ENCODE measurements around the gene MED27.
A peak's percentile ranks its signal among the peaks of the same experiment; 100 is the strongest.

MED27 gene

DNA sequence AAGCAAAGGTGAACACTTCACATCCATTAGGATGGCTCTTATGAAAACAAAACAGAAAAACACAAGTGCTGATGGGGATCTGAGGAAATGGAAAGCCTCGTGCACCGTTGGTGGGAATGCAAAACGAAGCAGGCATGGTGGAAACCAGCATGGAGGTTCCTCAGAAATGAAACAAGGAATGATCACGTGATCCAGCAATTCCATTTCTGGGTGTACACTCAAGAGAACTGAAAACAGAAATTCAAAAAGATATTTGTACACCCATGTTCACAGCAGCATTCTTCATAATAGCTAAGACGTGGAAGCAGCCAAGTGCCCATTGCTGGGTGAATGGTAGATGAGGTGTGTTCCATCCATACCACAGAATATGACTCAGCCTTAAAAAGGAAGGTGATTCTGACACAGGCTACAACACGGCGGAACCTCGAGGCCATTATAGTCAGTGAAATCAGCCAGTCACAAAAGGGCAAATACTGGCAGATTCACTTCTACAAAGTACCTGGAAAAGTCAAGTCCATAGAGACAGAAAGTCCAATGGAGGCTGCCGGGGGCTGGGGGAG lies 252.6 kb downstream of the MED27 start:
- Histone ChIP-seq H2AFZ (ENCODE audit: insufficient read depth, low read length, poor library complexity) (no peak overlapping the region), H2BK5ac (ENCODE audit: low read depth, low read length, poor library complexity) (no peak overlapping the region), H4K12ac (ENCODE audit: low read depth, low read length) (no peak overlapping the region), H3K9me3 (ENCODE audit: insufficient read depth, low read depth, low read length) (no peaks in the 10 kb centered on the region), H3K4ac (ENCODE audit: low read depth, low read length) (no peak overlapping the region), H3K4me2 (ENCODE audit: low read length) (no peak overlapping the region), H3K4me1 (ENCODE audit: control insufficient read depth in 1 of 2, insufficient read depth in 2 of 2, low read length in 2 of 2) (no peaks in the 10 kb centered on the region), H2BK120ac (ENCODE audit: insufficient read depth, low read length, poor library complexity) (no peak overlapping the region), H3K23ac (ENCODE audit: low read length) (no peak overlapping the region), H3K4me3 (ENCODE audit: low read depth, low read length) (no peak overlapping the region), H3K79me2 (ENCODE audit: control insufficient read depth, insufficient read depth, low read length, poor library complexity) (no peaks in the 10 kb centered on the region), H3K27ac (ENCODE audit: low read depth, low read length) (no peak overlapping the region), H3K27me3 (ENCODE audit: insufficient read depth, low read length) (no peaks in the 10 kb centered on the region), H3K9ac (ENCODE audit: low read length) (no peak overlapping the region), H2BK12ac (ENCODE audit: low read length) (no peak overlapping the region), H3K79me1 (ENCODE audit: low read length) (no peaks in the 10 kb centered on the region), H3K14ac (ENCODE audit: low read length) (no peak overlapping the region), H2AK5ac (ENCODE audit: low read length) (no peak overlapping the region), H4K8ac (ENCODE audit: low read depth, low read length) (no peak overlapping the region), H3K18ac (ENCODE audit: low read length) (no peak overlapping the region), H3K36me3 (ENCODE audit: control insufficient read depth in 1 of 2, insufficient read depth in 2 of 2, low read length in 2 of 2) (no peaks in the 10 kb centered on the region), H4K91ac (ENCODE audit: low read depth, low read length) (no peak overlapping the region)
- no CpG with 5 or more reads among the region's 9 CpGs for WGBS (ENCODE audit: extremely low coverage, insufficient coverage, insufficient read length)
- DNase-seq = peak in 1 of 2 donors; percentile 8

DNA sequence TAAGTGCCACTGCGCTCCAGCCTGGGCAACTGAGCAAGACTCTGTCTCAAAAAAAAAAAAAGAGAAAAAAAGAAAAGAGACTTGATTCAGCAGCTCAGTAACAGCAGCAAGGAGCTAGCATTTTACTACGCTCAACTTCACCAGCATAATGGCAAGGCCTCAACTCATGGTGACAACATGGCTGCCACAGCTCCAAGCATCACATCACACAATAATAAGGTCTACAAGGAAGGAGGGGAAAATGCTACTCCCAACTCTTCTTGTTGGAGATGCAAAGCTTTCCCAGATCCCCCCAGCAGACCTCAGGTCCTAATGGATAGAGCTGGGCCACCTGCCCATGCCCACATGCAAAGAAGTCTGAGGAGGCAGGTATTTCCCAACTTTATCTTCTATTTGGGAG lies 253.6 kb downstream of the MED27 start:
- no peak overlapping the region for H3K4me3 ChIP-seq (ENCODE audit: low read depth, low read length)
- no peaks in the 10 kb centered on the region for H3K27me3 ChIP-seq (ENCODE audit: insufficient read depth, low read length)
- WGBS (ENCODE audit: extremely low coverage, insufficient coverage, insufficient read length) = no CpG with 5 or more reads among the region's 2 CpGs

DNA sequence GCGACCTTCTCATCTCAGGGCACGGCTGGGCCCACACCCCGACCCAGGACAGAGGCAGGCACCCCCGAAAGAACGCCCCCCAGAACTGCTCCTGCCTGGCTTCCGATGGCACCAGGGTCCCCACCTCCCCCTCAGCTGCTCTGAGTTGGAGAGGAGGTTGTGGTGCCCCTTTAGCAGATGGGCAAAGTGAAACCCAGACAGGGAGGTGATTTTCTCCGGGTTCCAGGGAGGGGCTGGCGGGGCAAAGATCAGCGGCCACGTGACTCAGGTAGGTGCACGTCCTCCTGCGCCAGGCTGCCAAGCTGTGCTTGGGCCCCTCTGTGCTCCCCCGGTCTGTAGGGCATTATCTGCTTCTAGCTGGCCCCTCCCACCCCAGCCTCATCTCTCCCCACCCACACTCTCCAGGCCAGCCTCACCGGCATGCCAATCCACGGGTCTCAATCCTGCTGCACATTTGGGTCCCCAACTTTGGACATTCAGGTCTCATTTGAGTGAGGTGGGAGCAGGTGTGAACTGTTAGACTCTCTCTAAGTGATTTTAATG lies 254.6 kb downstream of the MED27 start:
- Histone ChIP-seq H3K18ac (ENCODE audit: low read length) (no peak overlapping the region), H2AFZ (ENCODE audit: insufficient read depth, low read length, poor library complexity) (no peak overlapping the region), H3K36me3 (ENCODE audit: control insufficient read depth in 1 of 2, insufficient read depth in 2 of 2, low read length in 2 of 2) (no peaks in the 10 kb centered on the region), H2BK12ac (ENCODE audit: low read length) (no peak overlapping the region), H3K79me2 (ENCODE audit: control insufficient read depth, insufficient read depth, low read length, poor library complexity) (no peaks in the 10 kb centered on the region), H3K27me3 (ENCODE audit: insufficient read depth, low read length) (no peaks in the 10 kb centered on the region), H3K4me1 (ENCODE audit: control insufficient read depth in 1 of 2, insufficient read depth in 2 of 2, low read length in 2 of 2) (no peaks in the 10 kb centered on the region), H3K4me3 (ENCODE audit: low read depth, low read length) (no peak overlapping the region), H2AK5ac (ENCODE audit: low read length) (no peak overlapping the region), H3K4ac (ENCODE audit: low read depth, low read length) (no peak overlapping the region), H2BK120ac (ENCODE audit: insufficient read depth, low read length, poor library complexity) (no peak overlapping the region), H3K79me1 (ENCODE audit: low read length) (no peaks in the 10 kb centered on the region), H3K27ac (ENCODE audit: low read depth, low read length) (no peak overlapping the region), H3K14ac (ENCODE audit: low read length) (no peak overlapping the region), H4K8ac (ENCODE audit: low read depth, low read length) (no peak overlapping the region), H3K9me3 (ENCODE audit: insufficient read depth, low read depth, low read length) (no peaks in the 10 kb centered on the region), H4K91ac (ENCODE audit: low read depth, low read length) (no peak overlapping the region), H3K9ac (ENCODE audit: low read length) (no peak overlapping the region), H3K4me2 (ENCODE audit: low read length) (no peak overlapping the region), H4K12ac (ENCODE audit: low read depth, low read length) (no peak overlapping the region), H3K23ac (ENCODE audit: low read length) (no peak overlapping the region), H2BK5ac (ENCODE audit: low read depth, low read length, poor library complexity) (no peak overlapping the region)
- no peak for DNase-seq
- no CpG with 5 or more reads among the region's 15 CpGs for WGBS (ENCODE audit: extremely low coverage, insufficient coverage, insufficient read length)

More for the DNA sequence above, 253.6 kb downstream of the MED27 start:
- no peak overlapping the region for H3K23ac ChIP-seq (ENCODE audit: low read length)
- H3K4ac ChIP-seq (ENCODE audit: low read depth, low read length) = no peak overlapping the region
- H3K18ac ChIP-seq (ENCODE audit: low read length) = no peak overlapping the region
- no peaks in the 10 kb centered on the region for H3K79me2 ChIP-seq (ENCODE audit: control insufficient read depth, insufficient read depth, low read length, poor library complexity)
- H3K9ac ChIP-seq (ENCODE audit: low read length) = no peak overlapping the region
- no peak overlapping the region for H2BK5ac ChIP-seq (ENCODE audit: low read depth, low read length, poor library complexity)
- H3K79me1 ChIP-seq (ENCODE audit: low read length) = no peaks in the 10 kb centered on the region
- H3K14ac ChIP-seq (ENCODE audit: low read length) = no peak overlapping the region
- no peaks in the 10 kb centered on the region for H3K9me3 ChIP-seq (ENCODE audit: insufficient read depth, low read depth, low read length)
- no peak overlapping the region for H4K8ac ChIP-seq (ENCODE audit: low read depth, low read length)
- H2AK5ac ChIP-seq (ENCODE audit: low read length) = no peak overlapping the region
- no peak overlapping the region for H4K91ac ChIP-seq (ENCODE audit: low read depth, low read length)
- no peaks in the 10 kb centered on the region for H3K36me3 ChIP-seq (ENCODE audit: control insufficient read depth in 1 of 2, insufficient read depth in 2 of 2, low read length in 2 of 2)
- no peak overlapping the region for H2BK12ac ChIP-seq (ENCODE audit: low read length)
- no peak overlapping the region for H2AFZ ChIP-seq (ENCODE audit: insufficient read depth, low read length, poor library complexity)
- H4K12ac ChIP-seq (ENCODE audit: low read depth, low read length) = no peak overlapping the region
- H2BK120ac ChIP-seq (ENCODE audit: insufficient read depth, low read length, poor library complexity) = no peak overlapping the region
- DNase-seq = no peak
- no peak overlapping the region for H3K4me2 ChIP-seq (ENCODE audit: low read length)
- no peaks in the 10 kb centered on the region for H3K4me1 ChIP-seq (ENCODE audit: control insufficient read depth in 1 of 2, insufficient read depth in 2 of 2, low read length in 2 of 2)
- no peak overlapping the region for H3K27ac ChIP-seq (ENCODE audit: low read depth, low read length)

DNA sequence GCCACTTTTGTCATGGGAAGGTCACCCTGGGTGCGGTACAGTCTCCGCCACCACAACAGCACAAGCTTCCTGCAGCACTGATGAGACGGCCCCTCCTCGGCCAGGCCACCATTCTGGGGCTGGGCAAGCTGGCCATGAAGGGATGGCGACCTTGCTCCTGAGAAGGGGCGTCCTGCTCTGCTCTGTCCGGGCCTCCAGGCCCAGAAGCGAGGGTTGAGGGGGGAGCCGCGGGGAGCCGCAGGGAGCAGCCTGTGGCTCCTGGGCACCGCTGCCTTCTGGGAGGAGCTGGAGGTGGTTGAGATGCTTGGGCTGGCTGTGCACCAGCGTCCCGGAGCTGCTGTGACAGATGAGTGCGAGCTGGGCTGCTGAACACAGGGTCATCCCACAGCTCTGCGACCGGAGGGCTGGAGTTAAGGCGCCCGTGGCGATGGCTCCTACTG lies 255.5 kb downstream of the MED27 start:
- Histone ChIP-seq H3K23ac (ENCODE audit: low read length) (no peak overlapping the region), H3K9ac (ENCODE audit: low read length) (no peak overlapping the region), H4K12ac (ENCODE audit: low read depth, low read length) (no peak overlapping the region), H3K9me3 (ENCODE audit: insufficient read depth, low read depth, low read length) (no peaks in the 10 kb centered on the region), H2AK5ac (ENCODE audit: low read length) (no peak overlapping the region), H3K4me3 (ENCODE audit: low read depth, low read length) (no peak overlapping the region), H2AFZ (ENCODE audit: insufficient read depth, low read length, poor library complexity) (no peak overlapping the region), H3K27ac (ENCODE audit: low read depth, low read length) (no peak overlapping the region), H2BK12ac (ENCODE audit: low read length) (no peak overlapping the region), H3K36me3 (ENCODE audit: control insufficient read depth in 1 of 2, insufficient read depth in 2 of 2, low read length in 2 of 2) (no peaks in the 10 kb centered on the region), H4K91ac (ENCODE audit: low read depth, low read length) (no peak overlapping the region), H3K4me2 (ENCODE audit: low read length) (no peak overlapping the region), H4K8ac (ENCODE audit: low read depth, low read length) (no peak overlapping the region), H3K79me2 (ENCODE audit: control insufficient read depth, insufficient read depth, low read length, poor library complexity) (no peaks in the 10 kb centered on the region), H3K4ac (ENCODE audit: low read depth, low read length) (no peak overlapping the region), H2BK5ac (ENCODE audit: low read depth, low read length, poor library complexity) (no peak overlapping the region), H3K4me1 (ENCODE audit: control insufficient read depth in 1 of 2, insufficient read depth in 2 of 2, low read length in 2 of 2) (no peaks in the 10 kb centered on the region), H3K18ac (ENCODE audit: low read length) (no peak overlapping the region), H3K79me1 (ENCODE audit: low read length) (no peaks in the 10 kb centered on the region), H2BK120ac (ENCODE audit: insufficient read depth, low read length, poor library complexity) (no peak overlapping the region), H3K14ac (ENCODE audit: low read length) (no peak overlapping the region), H3K27me3 (ENCODE audit: insufficient read depth, low read length) (no peaks in the 10 kb centered on the region)
- DNase-seq = no peak
- no CpG with 5 or more reads among the region's 20 CpGs for WGBS (ENCODE audit: extremely low coverage, insufficient coverage, insufficient read length)

Measured in trophoblast cell (in vitro differentiated cells and primary cell).